Heart right ventricle (tissue), 16 donors: ENCODE measurements around the gene FOXR1. TPM values are rescaled to one million over a fixed set of nuclear protein-coding genes. Genes with fewer than 3 reads are reported as not detected.

Experiments used
- ATAC-seq, 8 donors: fragments of 200-7000 bp; cut with Tn5 transposase; one replicate each; pipeline ENCODE4 v1.9.1; 2020; ENCODE audit warnings: mild to moderate bottlenecking in 8 of 8, moderate library complexity in 8 of 8, moderate number of reproducible peaks in 1 of 8
- DNase-seq, 2 donors: peaks; one replicate each; pipeline ENCODE4 v3.0.0-alpha.2; 2020
- H3K27ac ChIP-seq, 10 donors: fragments of 200-600 bp; sonication (generic) in 2 of 10; one replicate each; pipeline versions ENCODE4 v1.5.0 to v1.8.0; 2020 to 2022; ENCODE audit warnings: mild to moderate bottlenecking in 3 of 10
- H3K27me3 ChIP-seq, 7 donors: fragments of 200-600 bp; one replicate each; pipeline ENCODE4 v1.8.0; 2021 to 2022; ENCODE audit warnings: mild to moderate bottlenecking in 2 of 7
- H3K36me3 ChIP-seq, 9 donors: fragments of 200-600 bp; sonication (generic) in 1 of 9; one replicate each; pipeline versions ENCODE4 v1.5.0 to v1.8.0; 2020 to 2022; ENCODE audit warnings: mild to moderate bottlenecking in 2 of 9
- H3K4me1 ChIP-seq, 9 donors: fragments of 200-600 bp; sonication (generic) in 1 of 9; one replicate each; pipeline versions ENCODE4 v1.5.0 to v1.8.0; 2020 to 2022; ENCODE audit warnings: mild to moderate bottlenecking in 4 of 9
- H3K4me3 ChIP-seq, 10 donors: fragments of 200-600 bp; sonication (generic) in 2 of 10; one replicate each; pipeline versions ENCODE4 v1.5.0 to v1.8.0; 2020 to 2022; ENCODE audit warnings: mild to moderate bottlenecking in 7 of 10, moderate library complexity in 2 of 10
- H3K9me3 ChIP-seq, 11 donors: fragments of 200-600 bp in 10 of 11; sonication (generic) in 2 of 11; one replicate each; pipeline versions ENCODE4 v1.5.0 to v1.8.0; 2013 to 2022; ENCODE audit warnings: mild to moderate bottlenecking in 2 of 11, control low read depth in 1 of 11, moderate library complexity in 1 of 11
- WGBS, 2 donors: extraction: QIAGEN DNeasy Blood & Tissue Kit; methylation state at CpG; one replicate each; pipeline ENCODE4 v1.1.7; 2013; ENCODE audit warnings: inconsistent platforms in 1 of 2; 5-methylcytosine and 5-hydroxymethylcytosine counted together
- intact Hi-C, 10 donors: fragments of 100-400 bp; cut with DNase I; formaldehyde crosslinking; loops; one replicate each; pipeline versions ENCODE4 v1.11.1 to v1.14.2; 2022
- polyA plus RNA-seq, 2 donors: library from polyadenylated mRNA; stranded (reverse); fragments of 200-250 nt; gene quantifications; one replicate each; pipeline ENCODE4 v1.2.3, GENCODE V29; 2013
- total RNA-seq, 10 donors: library from RNA; stranded (reverse); fragmentation: NEBNext Ultra II Directional in 3 of 10; extraction: Animal tissue kit (Norgen Biotek cat#: 25700) in 3 of 10; gene quantifications; one replicate each; pipeline versions ENCODE4 v1.2.1 to v1.2.4, GENCODE V29; 2021 to 2023
- TF ChIP-seq, protein P1 (sequence below), 9 donors: fragments of 200-600 bp; sonication (generic) in 2 of 9; IDR thresholded peaks; one replicate each; pipeline versions ENCODE4 v1.5.0 to v1.8.0; 2021 to 2022; ENCODE audit warnings: antibody characterized with exemption in 9 of 9, mild to moderate bottlenecking in 5 of 9, moderate library complexity in 1 of 9
- donor health status: Arrhythmogenic right ventricular cardiomyopathy.
- donor health status: ischemic (EF 13 %, LVEDD 7.1; RV severe dilation, severe dysfunction).
- donor health status: healthy with polysubstance abuse.
- donor health status: DM: no; HTN: yes; CAD: no.
- donor health status: DM: no; HTN: no; CAD: no.
- donor health status: ischemic (EF 25% LVEDD 6.9; RV normal size, moderate dysfunction).
- donor health status: ischemic (EF 25% LVEDD 5.7; RV mildly dilated, moderate dysfunction).
- donor health status: healthy.
- donor health status: DM: yes; HTN: yes; CAD: no.
- donor health status: Ischemic cardiomyopathy.
- donor health status: ischemic (EF 35%, LVEDD 5.7; RV mildly dilated, moderate dysfunction).
- donor health status: nonischemic (EF 11% LVEDD 7.7; RV severe dilation, severe dysfunction).
- donor health status: DM: yes; HTN: yes; CAD: no.
- donor health status: PGD.
- donor health status: ischemic (EF 29% LVEDD 5.4; RV normal size, mild dysfunction).
- donor health status: nonischemic (EF 23%, LVEDD 6.1; RV moderate dilation, normal function).

FOXR1 gene
- total and polyA plus RNA-seq, 12 donors, result not detected

DNA sequence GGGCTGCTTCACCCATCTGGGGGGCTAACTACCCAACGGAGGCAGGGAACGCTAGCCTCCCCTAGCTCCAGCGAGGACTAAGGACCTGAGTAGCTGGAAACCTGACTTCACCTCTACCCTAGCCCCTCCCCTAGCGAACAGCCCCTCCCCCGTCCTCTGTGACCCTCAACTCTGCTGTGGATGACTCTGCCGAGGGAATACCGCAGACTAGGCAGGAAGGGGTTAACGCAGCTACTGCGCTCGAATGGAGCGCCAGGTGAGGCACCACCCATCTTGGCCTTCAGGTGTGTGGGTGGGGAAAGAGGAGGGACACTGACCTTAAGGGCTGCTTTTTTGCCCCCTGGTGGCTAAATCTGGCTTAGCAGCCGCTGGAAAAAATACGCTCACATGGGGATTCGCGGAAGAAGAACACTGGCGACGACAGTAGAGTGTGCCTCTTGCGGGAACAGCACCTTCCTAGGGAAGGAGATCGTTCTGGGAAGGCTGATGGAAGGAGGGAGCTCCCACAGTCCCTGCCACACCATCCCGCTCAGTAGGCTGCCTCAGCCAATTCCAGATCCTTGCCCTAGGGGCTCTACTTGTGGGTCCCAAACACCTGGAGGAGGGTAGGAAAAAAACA is 41.4 kb upstream of the FOXR1 start:
- no peaks in the 10 kb centered on the region for H3K9me3 ChIP-seq
- ATAC-seq, result peak; percentile 4 to 41 (median 20)
- H3K4me3 ChIP-seq, result peak overlapping the region; percentile 19 to 90 (median 76)
- intact Hi-C loops, result loop anchor here in 6 of 10 donors (1.0 to 10.0 kb wide), 6 partner anchors 23 to 240 kb away; partner anchors contain the start of gene DDX6 (in 1 of the 6)
- H3K36me3 ChIP-seq, result no peaks in the 10 kb centered on the region
- H3K4me1 ChIP-seq, result peaks cover 9 to 47% (median 33%) of the 10 kb centered on the region in 9 donors
- H3K27me3 ChIP-seq, result no peaks in the 10 kb centered on the region
- 1% methylated on average over 20 of the region's 20 CpGs for WGBS, 2 donors
- peak overlapping the region; percentile 94 to 100 (median 97) for H3K27ac ChIP-seq
- TF ChIP-seq, protein P1, sequence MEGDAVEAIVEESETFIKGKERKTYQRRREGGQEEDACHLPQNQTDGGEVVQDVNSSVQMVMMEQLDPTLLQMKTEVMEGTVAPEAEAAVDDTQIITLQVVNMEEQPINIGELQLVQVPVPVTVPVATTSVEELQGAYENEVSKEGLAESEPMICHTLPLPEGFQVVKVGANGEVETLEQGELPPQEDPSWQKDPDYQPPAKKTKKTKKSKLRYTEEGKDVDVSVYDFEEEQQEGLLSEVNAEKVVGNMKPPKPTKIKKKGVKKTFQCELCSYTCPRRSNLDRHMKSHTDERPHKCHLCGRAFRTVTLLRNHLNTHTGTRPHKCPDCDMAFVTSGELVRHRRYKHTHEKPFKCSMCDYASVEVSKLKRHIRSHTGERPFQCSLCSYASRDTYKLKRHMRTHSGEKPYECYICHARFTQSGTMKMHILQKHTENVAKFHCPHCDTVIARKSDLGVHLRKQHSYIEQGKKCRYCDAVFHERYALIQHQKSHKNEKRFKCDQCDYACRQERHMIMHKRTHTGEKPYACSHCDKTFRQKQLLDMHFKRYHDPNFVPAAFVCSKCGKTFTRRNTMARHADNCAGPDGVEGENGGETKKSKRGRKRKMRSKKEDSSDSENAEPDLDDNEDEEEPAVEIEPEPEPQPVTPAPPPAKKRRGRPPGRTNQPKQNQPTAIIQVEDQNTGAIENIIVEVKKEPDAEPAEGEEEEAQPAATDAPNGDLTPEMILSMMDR (IDR thresholded peaks at IDR 0.05), result peak; percentile 89 to 95 (median 93)
- DNase-seq, result peak; percentile 77 to 83

DNA sequence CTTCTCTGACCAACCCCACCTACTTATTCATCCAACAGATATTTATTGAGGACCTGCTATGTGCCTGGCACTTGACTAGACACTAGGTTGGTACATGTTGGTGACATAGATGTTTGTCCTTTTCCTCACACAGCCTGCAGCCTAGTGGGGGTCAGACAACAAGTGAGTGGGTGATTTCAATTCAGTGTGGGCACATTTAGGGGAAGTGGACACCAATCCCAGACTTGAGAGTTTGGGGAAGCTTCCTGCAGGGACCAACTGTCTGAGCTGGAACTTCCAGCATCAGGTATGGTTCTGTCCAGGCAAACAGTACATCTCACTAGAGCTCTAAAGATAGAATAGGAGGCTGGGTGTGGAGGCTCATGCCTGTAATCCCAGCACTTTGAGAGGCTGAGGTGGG is 40.0 kb upstream of the FOXR1 start:
- Histone ChIP-seq H3K9me3 (no peaks in the 10 kb centered on the region), H3K4me3 (no peak overlapping the region), H3K27ac (no peak overlapping the region), H3K36me3 (no peaks in the 10 kb centered on the region), H3K4me1 (peaks cover 9 to 41% (median 30%) of the 10 kb centered on the region in 9 donors), H3K27me3 (peaks cover 0 to 5% (median 0%) of the 10 kb centered on the region in 7 donors)
- TF ChIP-seq, protein P1 (IDR thresholded peaks at IDR 0.05), result no peak
- intact Hi-C loops, result loop anchor here in 6 of 10 donors (2.0 to 10.0 kb wide), 4 partner anchors 34 to 241 kb away; partner anchors contain the start of gene DDX6 (in 1 of the 6)
- no peak for DNase-seq
- ATAC-seq, result no peak

- Histone ChIP-seq H3K27me3 (peaks cover 0 to 5% (median 0%) of the 10 kb centered on the region in 7 donors), H3K36me3 (no peaks in the 10 kb centered on the region), H3K27ac (peak overlapping the region in 9 of 10 donors; percentile 5 to 78 (median 52)), H3K9me3 (no peaks in the 10 kb centered on the region), H3K4me1 (peaks cover 4 to 26% (median 20%) of the 10 kb centered on the region in 9 donors), H3K4me3 (no peak overlapping the region)
- DNase-seq (peak; percentile 24 to 69), ATAC-seq (peak in 5 of 8 donors; percentile 4 to 55 (median 21))
- WGBS, 2 donors, result 1 to 6% methylated on average over 4 of the region's 4 CpGs
- intact Hi-C loops, result loop anchor here in 6 of 10 donors (5.0 to 10.0 kb wide), 3 partner anchors 36 to 139 kb away; partner anchors contain the start of gene DDX6 (in 1 of the 6)
- TF ChIP-seq, protein P1 (IDR thresholded peaks at IDR 0.05), result no peak
Measured at GRCh38 chr11:118933486-118933885, 38.1 kb upstream of the FOXR1 start.

- peaks cover 0 to 5% (median 0%) of the 10 kb centered on the region in 7 donors for H3K27me3 ChIP-seq
- H3K9me3 ChIP-seq, result no peaks in the 10 kb centered on the region
- intact Hi-C loops, result loop anchor here in 4 of 10 donors (5.0 to 10.0 kb wide), 4 partner anchors 33 to 141 kb away; partner anchors contain the start of gene DDX6 (in 1 of the 4)
- 85 to 87% methylated on average over 8 of the region's 8 CpGs for WGBS, 2 donors
- ATAC-seq (no peak), DNase-seq (no peak)
- peaks cover 0 to 23% (median 14%) of the 10 kb centered on the region in 9 donors for H3K4me1 ChIP-seq
- no peaks in the 10 kb centered on the region for H3K36me3 ChIP-seq
- TF ChIP-seq, protein P1 (IDR thresholded peaks at IDR 0.05), result no peak
- no peak overlapping the region for H3K4me3 ChIP-seq
- H3K27ac ChIP-seq, result no peak overlapping the region
Measured at GRCh38 chr11:118935376-118935775, 36.2 kb upstream of the FOXR1 start.
